HG03280 (cell line): ENCODE data around the gene LETM1.

Experiments used
- ATAC-seq: cut with Tn5 transposase; IDR thresholded peaks from one replicate; pipeline ENCODE4 v1.9.1; 2021; ENCODE audit warnings: mild to moderate bottlenecking, moderate library complexity; ENCODE audit not compliant: unreplicated experiment

The LETM1 gene

GRCh38 chr4:1830234-1830633 lies 25.7 kb downstream of the LETM1 start:
- ATAC-seq, result no peak

GRCh38 chr4:1826531-1827350 lies 29.2 kb downstream of the LETM1 start:
- ATAC-seq, result no peak

GRCh38 chr4:1825326-1825725 lies 30.6 kb downstream of the LETM1 start:
- no peak for ATAC-seq

- ATAC-seq, result no peak
These were observed 31.2 kb downstream of the LETM1 start for GRCh38 chr4:1824746-1825145.

- no peak for ATAC-seq
These were observed 32.4 kb downstream of the LETM1 start for GRCh38 chr4:1823545-1823932.

- no peak for ATAC-seq
These were observed 33.1 kb downstream of the LETM1 start for GRCh38 chr4:1822568-1823544.

- no peak for ATAC-seq
These were observed 34.0 kb downstream of the LETM1 start for GRCh38 chr4:1821679-1822567.

- ATAC-seq, result no peak
These were observed 36.1 kb downstream of the LETM1 start for GRCh38 chr4:1819816-1820215.

- ATAC-seq, result no peak
These were observed 36.7 kb downstream of the LETM1 start for GRCh38 chr4:1819284-1819683.

- no peak for ATAC-seq
These were observed 39.7 kb downstream of the LETM1 start for GRCh38 chr4:1815997-1816860.

- no peak for ATAC-seq
These were observed 40.6 kb downstream of the LETM1 start for GRCh38 chr4:1815096-1815996.

GRCh38 chr4:1814453-1814852 lies 41.5 kb downstream of the LETM1 start:
- no peak for ATAC-seq

- ATAC-seq, result no peak
These were observed 42.0 kb downstream of the LETM1 start for GRCh38 chr4:1813915-1814314.

GRCh38 chr4:1813231-1813630 lies 42.7 kb downstream of the LETM1 start:
- ATAC-seq, result no peak

- ATAC-seq, result no peak
These were observed 43.2 kb downstream of the LETM1 start for GRCh38 chr4:1812720-1813119.

GRCh38 chr4:1810765-1811164 lies 45.2 kb downstream of the LETM1 start:
- no peak for ATAC-seq

- ATAC-seq, result no peak
These were observed 46.0 kb downstream of the LETM1 start for GRCh38 chr4:1809754-1810502.
